AG10803 (cell line): ENCODE data around the gene MED15.

Source experiments
- DNase-seq: peaks from one replicate; pipeline ENCODE4 v3.0.0; 2010; ENCODE audit warnings: low read depth
- H3K4me3 ChIP-seq: 2 replicates; pipeline ENCODE4 v1.5.1; 2011; ENCODE audit warnings: mild to moderate bottlenecking, low read length, control low read depth
- CTCF ChIP-seq: conservative IDR thresholded peaks from 2 replicates; pipeline ENCODE4 v1.5.1; 2011; ENCODE audit warnings: mild to moderate bottlenecking, low read length, control low read depth, inconsistent platforms

MED15 gene

GRCh38 chr22:20553947-20554741 lies 46.7 kb downstream of the MED15 start:
- TF ChIP-seq CTCF: no peak
- DNase-seq: no peak
- H3K4me3 ChIP-seq: no peak overlapping the region

GRCh38 chr22:20554824-20555223 lies 47.4 kb downstream of the MED15 start:
- H3K4me3 ChIP-seq: no peak overlapping the region
- no peak for DNase-seq
- no peak for TF ChIP-seq CTCF

GRCh38 chr22:20558534-20558933 lies 51.1 kb downstream of the MED15 start:
- no peak for DNase-seq
- H3K4me3 ChIP-seq: no peak overlapping the region
- no peak for TF ChIP-seq CTCF

- TF ChIP-seq CTCF: no peak
- H3K4me3 ChIP-seq: no peak overlapping the region
Measured at GRCh38 chr22:20559174-20559760, 51.9 kb downstream of the MED15 start.

GRCh38 chr22:20560716-20561115 lies 53.3 kb downstream of the MED15 start:
- DNase-seq: no peak
- H3K4me3 ChIP-seq: no peak overlapping the region
- TF ChIP-seq CTCF: no peak

More at GRCh38 chr22:20559174-20559760, 51.9 kb downstream of the MED15 start:
- no peak for DNase-seq

- TF ChIP-seq CTCF: no peak
- no peak for DNase-seq
- no peak overlapping the region for H3K4me3 ChIP-seq
Measured at GRCh38 chr22:20561882-20562281, 54.5 kb downstream of the MED15 start.
